Measurements from ENCODE around the gene IGFALS. TPM values are rescaled to one million over a fixed set of nuclear protein-coding genes. Genes with fewer than 3 reads are reported as not detected.
A peak's percentile ranks its signal among the peaks of the same experiment; 100 is the strongest.

IGFALS gene
- total and polyA plus RNA-seq, 2 donors (not counting 3 experiments of a cell fraction or from before 2014, with no cell fraction given), result not detected

DNA sequence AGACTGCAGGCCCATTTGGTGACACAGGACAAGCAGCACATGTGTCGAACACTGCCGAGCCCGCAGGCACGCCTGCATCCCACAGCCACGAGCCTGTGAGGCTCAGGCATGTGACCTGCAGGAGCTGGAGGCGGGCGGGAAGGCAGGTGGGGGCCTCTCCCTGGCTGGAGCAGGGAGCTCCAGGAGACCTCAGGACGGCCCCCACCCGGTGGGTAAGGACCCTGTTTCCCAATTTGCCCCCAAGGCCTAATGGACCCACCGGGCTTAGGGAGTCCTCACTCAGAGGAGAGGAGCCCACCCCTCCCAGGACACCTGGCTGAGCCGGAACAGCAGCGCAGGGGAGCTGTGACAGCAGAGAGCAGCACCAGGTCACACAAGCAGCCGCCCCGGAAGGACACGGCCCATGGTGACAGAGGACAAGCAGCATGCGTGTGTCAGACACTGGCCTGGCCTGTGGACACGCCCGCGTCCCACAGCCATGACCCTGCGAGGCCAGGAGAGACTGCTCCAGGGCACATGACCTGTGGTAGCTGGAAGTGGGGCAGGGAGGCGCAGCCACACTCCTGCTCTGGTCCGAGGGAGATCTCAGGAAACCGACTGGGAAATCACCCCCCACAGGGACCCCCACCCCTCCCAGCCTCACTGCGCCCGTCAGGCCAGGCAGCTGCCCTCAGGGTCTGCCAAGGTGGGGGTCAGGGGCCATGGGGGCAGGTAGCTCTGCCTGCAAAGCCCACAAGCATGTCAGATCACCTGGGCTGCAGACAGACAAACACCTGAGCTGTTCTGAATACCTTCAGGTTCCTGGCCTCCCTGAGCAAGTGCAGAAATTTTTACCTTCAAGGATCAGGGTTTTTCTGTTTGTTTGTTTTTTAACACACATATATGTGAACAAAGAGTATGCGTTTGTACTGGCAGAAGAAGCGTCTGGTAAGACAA lies 13.5 kb downstream of the IGFALS start:
- H3K9me1 ChIP-seq (replicated peaks; ENCODE audit: control insufficient read depth, extremely low read depth, insufficient read depth, low read length), result no peaks in the 10 kb centered on the region
- no peak overlapping the region for H3K27ac ChIP-seq (ENCODE audit: insufficient read depth, low read depth, low read length)
- no TSS peak for BruUV-seq (replicated peaks)
- no peak for DNase-seq (ENCODE audit: low read depth, low spot score)
- no peak for FAIRE-seq
- ChIA-PET CTCF (no interaction called here), POLR2A (no interaction called here)
- intact Hi-C loops (cut with micrococcal nuclease), result loop anchor here (5.0 to 10.0 kb wide), 2 partner anchors 358 to 475 kb away; partner anchors contain the start of genes UBE2I and UQCC4
- H3K4me3 ChIP-seq (replicated peaks in 1 of 3; ENCODE audit: insufficient read depth in 1 of 3, low read depth in 1 of 3, low read length in 3 of 3), result no peak overlapping the region
- TF ChIP-seq POLR2A (IDR thresholded peaks at IDR 0.05; ENCODE audit: low read depth, low read length) (peak; percentile 47), POLR2AphosphoS5 (IDR thresholded peaks at IDR 0.05; ENCODE audit: insufficient read depth, low read depth, low read length) (peak; percentile 13), JUN (IDR thresholded peaks at IDR 0.05; ENCODE audit: borderline replicate concordance, insufficient read depth, insufficient read length, low read depth) (no peak)
- peaks cover 14% of the 10 kb centered on the region for H3K79me2 ChIP-seq (ENCODE audit: control insufficient read depth, insufficient read depth, low read length)
- H3K9ac ChIP-seq (replicated peaks; ENCODE audit: extremely low read depth, insufficient read depth, low read length), result no peak overlapping the region
- no peaks in the 10 kb centered on the region for H3K9me3 ChIP-seq (replicated peaks; ENCODE audit: control insufficient read depth, insufficient read depth, low read length)
- peaks cover 14% of the 10 kb centered on the region for H3K4me1 ChIP-seq (ENCODE audit: control insufficient read depth, extremely low read depth, insufficient read depth, low read length)
- H3K27me3 ChIP-seq (ENCODE audit: control insufficient read depth in 2 of 2, insufficient read depth in 2 of 2, low read length in 2 of 2), result no peaks in the 10 kb centered on the region
- no peaks in the 10 kb centered on the region for H4K20me1 ChIP-seq (replicated peaks; ENCODE audit: control insufficient read depth, extremely low read depth, insufficient read depth, low read length)
- dilution Hi-C loops (cut with MboI; ENCODE audit: extremely low pct_ligation_motif_present, low sequenced_read_pairs), result no loop called here
- H3K4me2 ChIP-seq (ENCODE audit: insufficient read depth, low read length), result no peak overlapping the region
- no peak overlapping the region for H2AFZ ChIP-seq (ENCODE audit: low read depth, low read length)
- peaks cover 0 to 45% of the 10 kb centered on the region in 2 experiments for H3K36me3 ChIP-seq (ENCODE audit: control insufficient read depth in 2 of 2, extremely low read depth in 1 of 2, insufficient read depth in 2 of 2, low read length in 2 of 2)

DNA sequence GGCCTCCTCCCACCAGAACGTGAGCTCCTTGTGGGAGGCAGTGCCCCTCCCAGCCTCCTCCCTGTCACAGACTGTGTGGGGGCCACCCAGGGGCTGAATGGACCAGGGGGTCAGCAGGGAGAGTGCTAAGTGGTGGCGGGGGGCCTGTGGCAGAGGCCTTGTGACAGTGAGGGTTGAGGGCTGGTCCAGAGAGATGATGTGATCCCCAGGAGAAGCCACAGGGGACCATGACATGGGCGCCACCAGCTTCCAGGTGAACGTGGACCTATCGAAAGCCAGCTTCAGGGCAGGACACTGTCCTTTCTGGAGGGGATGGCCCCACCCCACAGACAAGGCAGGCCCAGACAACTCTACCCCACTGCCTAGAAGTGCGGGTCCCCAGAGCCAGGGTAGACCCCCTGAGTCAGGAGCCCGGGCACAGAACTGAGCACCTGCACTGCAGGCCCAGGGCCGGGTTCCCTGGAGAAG lies 14.2 kb downstream of the IGFALS start:
- H3K27ac ChIP-seq (ENCODE audit: insufficient read depth, low read depth, low read length), result no peak overlapping the region
- peaks cover 0 to 45% of the 10 kb centered on the region in 2 experiments for H3K36me3 ChIP-seq (ENCODE audit: control insufficient read depth in 2 of 2, extremely low read depth in 1 of 2, insufficient read depth in 2 of 2, low read length in 2 of 2)
- intact Hi-C loops (cut with micrococcal nuclease) (no loop called here), dilution Hi-C loops (cut with MboI; ENCODE audit: extremely low pct_ligation_motif_present, low sequenced_read_pairs) (no loop called here)
- H2AFZ ChIP-seq (ENCODE audit: low read depth, low read length), result no peak overlapping the region
- FAIRE-seq, result no peak
- no peaks in the 10 kb centered on the region for H3K9me3 ChIP-seq (replicated peaks; ENCODE audit: control insufficient read depth, insufficient read depth, low read length)
- H4K20me1 ChIP-seq (replicated peaks; ENCODE audit: control insufficient read depth, extremely low read depth, insufficient read depth, low read length), result no peaks in the 10 kb centered on the region
- no TSS peak for BruUV-seq (replicated peaks)
- H3K4me2 ChIP-seq (ENCODE audit: insufficient read depth, low read length), result no peak overlapping the region
- H3K79me2 ChIP-seq (ENCODE audit: control insufficient read depth, insufficient read depth, low read length), result peaks cover 13% of the 10 kb centered on the region
- no peak for DNase-seq (ENCODE audit: low read depth, low spot score)
- ChIA-PET CTCF (no interaction called here), POLR2A (no interaction called here)
- H3K4me1 ChIP-seq (ENCODE audit: control insufficient read depth, extremely low read depth, insufficient read depth, low read length), result peaks cover 17% of the 10 kb centered on the region
- no peak overlapping the region for H3K4me3 ChIP-seq (replicated peaks in 1 of 3; ENCODE audit: insufficient read depth in 1 of 3, low read depth in 1 of 3, low read length in 3 of 3)
- TF ChIP-seq POLR2A (IDR thresholded peaks at IDR 0.05; ENCODE audit: low read depth, low read length), result no peak
- H3K9me1 ChIP-seq (replicated peaks; ENCODE audit: control insufficient read depth, extremely low read depth, insufficient read depth, low read length), result no peaks in the 10 kb centered on the region
- no peak overlapping the region for H3K9ac ChIP-seq (replicated peaks; ENCODE audit: extremely low read depth, insufficient read depth, low read length)
- no peaks in the 10 kb centered on the region for H3K27me3 ChIP-seq (ENCODE audit: control insufficient read depth in 2 of 2, insufficient read depth in 2 of 2, low read length in 2 of 2)

All from endothelial cell of umbilical vein (primary cell).